Pulmonary artery endothelial cell (primary cell): Measurements from ENCODE around the gene ZSWIM3. TPM values are rescaled to one million over a fixed set of nuclear protein-coding genes. Genes with fewer than 3 reads are reported as not detected.

ENCODE experiments used
- DNase-seq: peaks from one replicate; pipeline ENCODE4 v3.0.0-alpha.2; 2011; ENCODE audit warnings: low read depth, low spot score
- total RNA-seq: library from RNA; depleted of rRNA; stranded (reverse); fragments of >200 nt; gene quantifications from 2 replicates; pipeline ENCODE4 v1.2.3, GENCODE V29; 2014

ZSWIM3 gene
- total RNA-seq, 1 donor from 2014 or later, result 5.4 TPM

DNA sequence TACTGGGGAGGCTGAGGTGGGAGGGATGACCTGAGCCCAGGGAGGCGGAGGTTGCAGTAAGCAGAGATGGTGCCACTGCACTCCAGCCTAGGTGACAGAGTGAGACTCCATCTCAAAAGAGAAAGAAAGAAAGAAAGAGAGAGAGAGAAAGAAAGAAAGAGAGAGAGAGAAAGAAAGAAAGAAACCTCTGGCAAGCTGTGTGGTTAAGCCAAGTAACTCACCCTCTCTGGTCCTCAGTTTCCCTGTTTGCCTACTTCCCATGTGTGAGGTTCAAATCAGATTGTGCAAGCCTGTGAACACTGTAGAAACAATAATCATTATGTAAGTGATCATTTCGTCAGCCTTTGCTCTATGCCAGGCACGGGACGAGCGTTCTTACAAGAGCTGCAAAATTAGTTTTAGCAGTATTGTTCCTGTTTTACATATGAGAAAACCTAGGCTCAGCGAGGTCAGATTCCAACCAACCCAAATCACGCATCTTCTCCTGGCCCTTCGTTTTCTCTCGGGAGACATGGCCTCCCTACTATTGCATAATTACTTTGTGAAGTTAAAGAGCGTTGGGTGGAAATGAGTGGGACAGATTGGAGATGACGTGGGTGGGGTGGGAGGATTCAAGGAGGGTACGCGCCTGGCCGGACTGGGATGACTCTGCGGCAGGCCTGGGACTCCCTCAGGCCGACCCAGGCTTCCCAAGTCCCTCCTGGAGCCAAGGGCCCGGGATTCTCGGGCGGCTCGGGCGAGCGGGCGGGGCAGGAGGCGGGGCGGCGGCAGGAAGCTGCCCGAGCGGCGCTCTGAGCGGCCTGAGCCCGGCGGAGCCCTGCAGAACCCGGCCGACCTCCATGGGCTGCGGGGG, 24.2 kb upstream of the ZSWIM3 start, which contains the start of gene SNX21:
SNX21 (plus strand) TSS at position 770 of the 853 bp plus-strand sequence. CDS start 121 bp downstream, outside the sequence.
- peak; percentile 57 for DNase-seq

DNA sequence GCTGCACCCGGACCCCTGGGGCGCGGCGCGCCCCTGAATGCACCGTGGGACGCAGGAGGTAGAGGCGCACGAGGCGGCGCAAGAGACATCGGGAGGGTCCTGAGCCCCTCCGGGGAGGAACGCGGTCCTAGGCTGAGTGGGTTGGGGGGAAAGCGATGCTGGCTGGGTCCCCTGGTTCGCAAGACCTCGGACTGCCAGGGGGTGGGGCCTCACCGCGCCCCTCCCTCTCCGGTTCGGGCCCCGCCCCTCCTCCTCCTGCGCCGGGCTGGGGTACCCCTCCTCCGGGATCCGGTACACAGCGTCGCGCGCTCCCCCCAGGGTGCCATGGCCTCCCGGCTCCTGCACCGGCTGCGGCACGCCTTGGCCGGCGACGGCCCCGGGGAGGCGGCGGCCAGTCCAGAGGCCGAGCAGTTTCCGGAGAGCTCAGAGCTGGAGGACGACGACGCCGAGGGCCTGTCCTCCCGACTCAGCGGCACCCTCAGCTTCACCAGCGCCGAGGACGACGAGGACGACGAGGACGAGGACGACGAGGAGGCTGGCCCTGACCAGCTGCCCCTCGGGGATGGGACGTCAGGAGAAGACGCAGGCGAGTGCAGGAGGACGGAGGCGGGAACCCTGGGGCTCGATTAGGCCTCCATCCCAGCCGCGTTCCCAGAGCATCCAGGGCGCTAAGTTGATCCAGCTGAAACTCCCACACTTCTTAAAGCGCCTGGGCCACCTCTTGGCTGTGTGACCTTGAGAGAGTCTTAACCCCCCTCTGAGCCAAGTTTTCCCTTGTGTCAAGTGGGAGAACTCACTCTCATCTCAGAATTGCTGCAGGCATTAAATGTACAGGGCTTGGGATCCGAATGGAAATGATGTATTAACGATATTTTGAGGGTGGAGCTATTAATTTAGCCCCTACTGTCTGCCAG, 23.3 kb upstream of the ZSWIM3 start:
- DNase-seq, result no peak

DNA sequence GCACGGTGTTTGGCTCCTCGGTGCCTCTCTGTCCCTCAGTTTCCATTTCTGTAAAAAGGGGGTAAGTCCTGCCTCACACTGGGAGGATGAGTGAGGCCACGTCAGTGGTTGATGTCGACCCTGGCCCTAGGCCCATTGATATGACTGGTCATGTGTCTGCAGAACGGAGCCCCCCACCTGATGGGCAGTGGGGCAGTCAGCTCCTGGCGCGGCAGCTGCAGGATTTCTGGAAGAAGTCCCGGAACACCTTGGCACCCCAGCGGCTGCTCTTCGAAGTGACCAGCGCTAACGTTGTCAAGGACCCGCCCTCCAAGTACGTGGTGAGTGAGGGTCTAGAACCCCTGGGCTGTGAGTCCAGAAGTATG, 22.6 kb upstream of the ZSWIM3 start:
- no peak for DNase-seq

DNA sequence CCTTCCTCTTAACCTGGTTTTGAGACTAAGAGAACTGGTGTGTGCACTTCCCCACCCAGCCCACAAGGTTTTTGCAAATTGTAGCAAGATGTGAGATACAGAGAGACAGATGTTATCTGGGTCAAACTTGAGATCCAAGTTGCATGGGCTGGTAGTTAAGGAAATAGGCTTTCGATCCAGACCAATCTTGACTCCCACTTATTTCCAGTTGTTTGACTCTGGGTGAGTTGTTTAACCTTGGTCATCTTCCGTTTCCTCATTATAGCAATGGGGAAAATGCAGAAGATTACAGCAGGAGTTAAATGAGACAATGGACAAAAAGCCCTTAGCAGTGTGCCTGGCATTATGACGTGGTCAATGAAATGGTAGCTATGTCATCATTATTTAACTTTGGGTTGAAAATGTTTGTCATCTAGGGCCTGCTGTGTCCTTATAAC, 22.1 kb upstream of the ZSWIM3 start:
- no peak for DNase-seq

DNA sequence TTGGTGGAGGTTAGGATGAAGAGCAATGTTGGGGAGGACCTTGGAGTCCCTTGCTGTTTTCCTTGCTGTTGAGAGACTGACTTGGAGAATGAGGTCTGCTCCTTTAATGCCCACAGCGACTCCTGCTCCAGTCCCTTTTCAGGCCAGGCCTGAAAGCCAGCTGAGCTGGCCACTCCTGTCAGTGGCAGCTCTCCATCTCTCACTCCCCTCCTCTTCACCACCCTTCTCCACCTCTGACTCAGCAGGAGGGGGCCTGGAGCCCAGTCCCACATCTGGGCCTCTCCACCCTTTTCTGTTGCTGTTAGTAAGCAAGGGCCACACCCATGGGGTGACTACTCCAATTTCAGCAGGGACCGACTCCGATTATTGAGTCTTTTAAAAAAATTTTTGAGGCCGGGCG, 21.6 kb upstream of the ZSWIM3 start:
- DNase-seq, result no peak

DNA sequence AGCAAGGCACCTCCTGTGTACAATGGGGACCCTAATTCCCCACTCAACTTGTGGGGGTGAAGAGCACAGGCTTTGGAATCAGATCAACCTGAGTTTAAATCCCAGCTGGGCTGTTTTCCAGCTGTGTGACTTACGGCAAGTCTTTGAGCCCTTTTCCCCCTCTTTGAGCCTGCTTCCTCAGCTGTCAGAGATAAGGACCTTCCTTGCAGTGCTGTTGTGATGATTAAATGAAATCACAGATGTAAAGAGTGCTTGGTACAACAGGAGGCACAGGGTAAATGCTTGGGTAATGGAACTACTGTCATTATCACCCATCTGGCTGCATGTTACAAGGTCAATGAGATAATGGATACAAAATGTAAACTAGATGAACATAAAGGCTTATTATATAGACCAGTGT, 20.6 kb upstream of the ZSWIM3 start:
- DNase-seq, result peak; percentile 40

DNA sequence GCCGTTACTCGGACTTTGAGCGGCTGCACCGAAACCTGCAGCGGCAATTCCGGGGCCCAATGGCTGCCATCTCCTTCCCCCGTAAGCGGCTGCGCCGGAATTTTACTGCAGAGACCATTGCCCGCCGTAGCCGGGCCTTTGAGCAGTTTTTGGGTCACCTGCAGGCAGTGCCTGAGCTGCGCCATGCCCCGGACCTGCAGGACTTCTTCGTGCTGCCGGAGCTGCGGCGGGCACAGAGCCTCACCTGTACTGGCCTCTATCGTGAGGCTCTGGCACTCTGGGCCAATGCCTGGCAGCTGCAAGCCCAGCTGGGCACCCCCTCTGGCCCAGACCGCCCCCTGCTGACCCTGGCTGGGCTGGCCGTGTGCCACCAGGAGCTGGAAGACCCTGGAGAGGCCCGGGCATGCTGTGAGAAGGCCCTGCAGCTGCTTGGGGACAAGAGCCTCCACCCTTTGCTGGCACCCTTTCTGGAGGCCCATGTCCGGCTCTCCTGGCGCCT, 16.7 kb upstream of the ZSWIM3 start:
- no peak for DNase-seq

DNA sequence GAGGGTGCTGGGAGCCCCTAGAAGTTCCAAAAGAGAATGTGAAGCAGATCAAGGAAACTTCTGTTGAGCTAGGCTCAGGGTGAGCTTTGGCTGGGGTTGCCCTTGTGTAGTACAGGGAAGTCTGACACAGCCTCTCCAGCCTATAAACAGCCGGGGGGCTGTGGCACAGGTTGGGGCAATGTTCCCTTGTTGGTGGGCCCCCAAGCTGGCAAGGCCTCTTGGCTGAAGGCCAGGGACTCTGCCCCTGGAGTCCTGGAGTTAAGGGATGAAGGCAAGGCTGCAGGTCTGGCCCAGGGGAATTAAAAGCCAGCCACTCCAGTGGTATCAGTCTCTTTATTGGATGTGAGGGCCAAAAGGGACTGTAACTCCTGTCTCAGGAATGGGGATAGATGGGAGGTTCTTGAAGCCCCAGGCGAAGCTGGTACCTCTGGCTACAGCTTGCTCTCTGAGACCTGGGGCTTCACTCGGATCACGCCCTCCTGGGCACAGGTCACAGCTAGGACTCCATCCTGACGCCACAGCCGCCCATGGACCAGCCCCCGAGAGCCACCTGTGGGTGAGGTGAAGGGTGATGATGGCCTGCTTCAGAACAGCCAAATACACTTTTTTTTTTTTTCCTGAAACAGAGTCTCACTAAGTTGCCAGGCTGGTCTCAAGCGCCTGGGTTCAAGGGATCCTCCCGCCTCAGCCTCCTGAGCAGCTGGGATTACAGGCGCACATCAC, 15.8 kb upstream of the ZSWIM3 start:
- no peak for DNase-seq

DNA sequence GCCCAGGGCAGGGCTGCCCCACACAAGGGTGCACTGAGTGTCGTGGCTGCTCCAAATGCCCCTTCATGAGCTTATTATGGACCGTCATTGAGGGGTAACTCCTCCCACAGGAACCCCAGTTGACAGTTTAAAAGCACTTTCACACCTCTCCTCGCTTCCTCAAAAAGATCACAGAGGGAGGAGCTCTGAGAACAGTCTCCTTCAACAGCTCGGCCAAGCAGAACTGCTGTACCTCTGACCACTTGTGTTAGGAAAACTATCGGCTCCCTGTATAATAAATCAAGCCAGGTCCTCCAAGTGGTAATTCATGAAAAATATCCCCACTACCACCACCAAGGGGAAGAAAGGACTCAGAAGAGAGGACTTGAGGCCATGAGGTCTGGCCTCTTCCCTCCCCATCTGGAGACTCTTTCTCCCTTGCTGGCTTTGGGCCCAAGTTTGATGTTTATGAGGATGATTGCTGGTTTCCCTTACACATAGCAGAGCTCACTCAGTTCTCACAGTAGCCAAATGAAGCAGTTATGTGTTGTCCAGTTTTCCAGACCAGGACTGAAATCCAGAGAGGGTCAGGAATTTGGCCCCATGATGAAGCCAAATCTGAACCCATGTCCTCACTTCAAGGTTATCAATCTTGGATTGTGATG, 15.1 kb upstream of the ZSWIM3 start:
- no peak for DNase-seq

DNA sequence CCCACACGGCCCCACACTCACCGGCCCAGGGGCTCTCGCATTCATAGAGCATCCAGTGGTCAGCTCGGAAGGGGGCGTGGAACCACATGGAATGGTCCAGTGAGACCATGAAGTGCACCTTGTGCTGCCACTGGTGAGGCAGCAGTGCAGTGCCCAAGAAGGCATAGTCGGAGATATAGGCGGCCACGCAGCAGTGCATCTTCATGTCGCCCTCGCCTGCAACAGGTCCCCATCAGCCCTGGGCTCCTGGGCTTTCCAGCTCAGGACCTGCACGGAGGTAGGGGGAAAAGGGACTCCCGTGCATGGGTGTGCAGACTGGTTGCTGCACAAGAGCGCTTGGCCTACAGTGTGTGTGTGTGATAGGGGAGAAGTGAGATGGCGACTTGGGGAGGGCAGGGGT, 13.9 kb upstream of the ZSWIM3 start:
- no peak for DNase-seq

DNA sequence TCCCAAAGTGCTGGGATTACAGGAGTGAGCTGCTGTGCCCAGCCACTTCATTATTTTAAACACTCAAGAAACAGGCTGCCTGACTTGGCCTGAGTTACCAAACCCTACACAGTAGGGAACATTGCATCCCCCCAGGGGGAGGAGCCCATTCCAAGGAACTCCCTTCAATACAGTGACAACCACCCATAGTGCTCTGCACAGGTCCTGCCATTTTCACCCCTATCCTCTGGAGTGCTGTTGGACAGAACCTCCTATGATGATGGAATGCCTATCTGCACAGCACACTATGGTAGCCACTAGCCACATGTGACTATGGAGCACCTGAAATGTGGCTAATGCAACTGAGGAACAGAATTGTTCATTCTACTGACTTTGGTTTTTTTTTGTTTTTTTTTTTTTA, 12.0 kb upstream of the ZSWIM3 start:
- no peak for DNase-seq

DNA sequence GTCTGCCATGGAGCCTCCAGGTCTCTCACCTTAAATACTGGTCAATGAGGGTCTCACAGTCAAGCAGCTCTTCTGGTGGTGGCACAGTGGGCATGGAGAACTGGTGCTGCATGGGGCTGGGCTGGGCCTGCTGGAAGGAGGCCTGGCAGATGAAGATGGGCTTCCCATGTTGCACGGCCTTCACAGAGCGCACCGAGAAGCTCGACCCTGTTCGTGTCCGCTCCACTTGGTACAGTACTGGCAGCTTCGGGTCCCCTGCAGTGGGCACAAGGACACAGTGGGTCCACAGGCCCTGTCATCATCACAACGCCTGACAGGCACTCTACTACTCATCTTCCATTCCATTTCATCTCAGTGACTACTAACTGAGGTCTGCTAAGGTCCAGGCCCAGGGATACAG, 9.0 kb upstream of the ZSWIM3 start:
- no peak for DNase-seq

DNA sequence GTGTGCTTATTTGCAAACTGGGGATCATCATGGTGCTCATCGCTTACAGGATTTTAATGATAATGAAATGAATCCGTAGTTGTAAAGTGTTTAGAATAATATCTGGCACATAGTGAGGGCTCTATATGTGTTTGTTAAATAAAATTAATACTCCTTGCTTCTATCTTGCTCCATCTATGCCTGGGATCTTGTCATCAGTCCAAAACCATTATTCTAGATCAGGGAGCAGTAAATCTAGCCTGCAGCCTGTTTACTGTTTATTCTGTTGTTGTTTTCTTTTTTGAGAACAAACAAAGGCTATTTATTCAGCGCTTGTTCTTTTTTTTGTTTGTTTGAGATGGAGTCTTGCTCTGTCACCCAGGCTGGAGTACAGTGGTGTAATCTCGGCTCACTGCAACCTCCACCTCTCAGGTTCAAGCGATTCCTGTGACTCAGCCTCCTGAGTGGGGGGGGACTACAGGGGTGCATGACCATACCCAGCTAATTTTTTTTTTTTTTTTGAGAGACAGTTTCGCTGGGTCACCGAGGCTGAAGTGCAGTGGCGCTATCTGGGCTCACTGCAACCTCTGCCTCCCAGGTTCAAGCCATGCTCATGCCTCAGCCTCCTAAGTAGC, 8.3 kb upstream of the ZSWIM3 start:
- no peak for DNase-seq

DNA sequence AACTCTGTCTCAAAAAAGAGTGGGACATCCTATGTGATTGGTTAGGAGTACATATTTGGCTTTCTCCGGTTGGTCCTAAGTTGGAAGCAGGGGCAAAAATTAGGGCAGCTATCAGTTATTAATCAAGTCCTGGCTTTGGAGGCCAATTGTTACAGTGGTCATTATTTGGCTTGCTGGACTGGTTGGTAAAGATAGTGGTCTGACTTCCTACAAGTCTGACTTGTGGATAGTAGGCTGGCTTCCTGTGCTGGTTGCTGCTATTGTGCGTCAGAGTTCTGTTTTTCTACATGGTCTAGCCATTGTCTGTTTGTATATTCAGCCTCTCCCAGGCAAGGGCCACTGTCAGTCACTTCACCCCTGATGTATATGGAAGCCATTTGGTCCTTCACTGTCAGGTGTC, 7.2 kb upstream of the ZSWIM3 start:
- no peak for DNase-seq

DNA sequence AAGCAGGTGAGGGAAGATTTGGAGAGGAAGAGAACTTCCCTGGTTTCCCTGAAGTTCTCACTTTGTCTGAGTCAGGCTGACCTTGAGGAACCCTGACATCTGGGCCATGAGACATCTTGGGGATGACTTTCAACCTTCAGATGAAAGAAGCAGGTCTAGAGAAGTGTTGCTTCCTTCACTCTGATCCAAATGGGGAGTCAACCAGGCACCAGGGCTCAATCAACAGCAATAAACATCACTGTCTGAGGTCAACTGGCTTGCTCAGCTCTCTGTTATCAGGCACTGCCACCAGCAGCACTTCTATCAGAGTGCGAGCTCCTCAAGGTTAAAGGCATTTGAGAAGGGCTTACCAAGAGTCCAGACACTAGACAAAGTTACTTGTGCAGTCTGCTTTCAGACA, 6.5 kb upstream of the ZSWIM3 start:
- DNase-seq, result no peak

DNA sequence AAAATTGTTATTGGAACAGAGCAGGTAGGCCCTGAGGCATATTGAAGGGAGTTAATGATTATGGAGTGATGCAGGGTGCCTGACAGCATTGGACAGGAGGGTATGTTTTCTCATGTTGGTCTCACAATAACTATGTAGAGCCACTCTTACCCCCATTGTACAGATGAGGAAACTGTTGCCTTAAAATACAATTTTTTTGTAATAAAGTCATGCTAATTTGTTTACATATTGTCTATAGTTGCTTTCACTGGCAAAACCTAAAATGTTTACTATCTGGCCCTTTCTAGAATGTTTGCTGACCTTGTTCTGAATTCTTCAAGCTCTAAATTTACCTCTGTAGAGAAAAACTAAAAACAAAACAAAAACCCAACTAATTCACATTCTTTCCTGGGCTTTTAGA, 5.9 kb upstream of the ZSWIM3 start:
- DNase-seq, result no peak

DNA sequence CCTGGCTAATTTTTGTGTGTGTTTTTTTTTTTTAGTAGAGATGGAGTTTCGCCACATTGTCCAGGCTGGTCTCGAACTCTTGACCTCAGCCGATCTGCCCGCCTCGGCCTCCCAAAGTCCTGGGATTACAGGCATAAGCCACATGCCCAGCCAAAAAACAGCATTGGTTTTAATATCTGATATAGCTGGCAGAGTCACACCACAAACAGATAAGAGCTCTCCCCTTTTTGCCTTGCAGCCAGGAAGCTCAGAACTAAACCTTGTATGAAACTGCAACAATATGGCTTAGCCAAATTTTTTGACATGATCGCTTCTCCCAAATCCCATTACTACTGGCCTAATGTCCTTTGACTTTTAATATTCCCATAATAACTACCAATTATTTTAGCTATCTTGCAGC, 5.1 kb upstream of the ZSWIM3 start:
- no peak for DNase-seq

DNA sequence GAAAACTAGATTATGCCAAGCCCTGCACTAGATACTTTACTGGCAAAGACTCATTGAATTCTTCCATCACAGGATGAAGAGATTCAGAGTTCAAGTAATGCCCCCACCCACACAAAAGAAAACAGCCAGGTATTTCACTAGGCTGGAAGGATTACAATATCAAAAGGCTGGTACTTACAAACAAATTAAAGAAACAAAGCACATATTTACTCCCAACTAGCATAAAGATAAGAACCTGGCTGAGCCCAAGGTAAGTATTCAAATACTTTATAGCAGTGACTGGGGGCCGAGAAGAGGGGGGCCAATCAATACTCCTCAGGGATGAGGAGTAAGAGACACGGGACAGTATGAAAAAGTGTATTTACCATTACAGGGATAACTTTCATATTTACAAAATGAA, 3.9 kb upstream of the ZSWIM3 start:
- DNase-seq, result no peak

DNA sequence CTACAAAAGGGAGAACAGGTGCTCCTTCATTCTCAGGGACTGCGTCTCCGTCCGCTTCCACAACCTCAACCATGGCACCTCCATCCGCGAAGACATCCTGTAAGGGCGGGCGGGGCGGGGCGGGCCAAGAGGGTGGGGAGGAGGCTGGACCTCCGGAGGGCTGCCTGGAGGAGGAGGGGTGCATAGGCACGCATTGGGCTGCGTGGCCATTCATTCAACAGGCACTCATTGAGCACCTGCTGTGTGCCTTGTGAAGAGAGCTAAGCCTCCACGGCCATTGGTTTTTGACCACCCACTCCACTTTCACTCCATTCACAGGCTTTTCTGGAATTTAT, 435 bp downstream of the ZSWIM3 start:
- DNase-seq, result no peak

DNA sequence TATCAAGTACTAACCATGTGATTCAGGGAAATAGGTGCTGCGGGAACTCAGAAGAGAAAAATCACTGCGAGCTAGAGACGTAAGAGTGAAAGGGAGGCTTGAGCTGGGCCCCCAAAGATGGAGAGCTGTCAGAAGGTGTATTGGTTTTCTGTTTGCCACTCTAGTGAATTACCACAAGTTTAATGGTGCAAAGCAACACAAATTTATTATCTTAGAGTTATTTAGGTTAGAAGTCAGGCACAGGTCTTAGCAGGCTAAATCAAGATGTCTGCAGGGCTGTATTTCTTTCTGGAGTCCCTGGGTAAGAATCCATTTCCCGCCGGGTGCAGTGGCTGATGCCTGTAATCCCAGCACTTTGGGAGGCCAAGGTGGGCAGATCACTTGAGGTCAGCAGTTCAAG, 2.5 kb downstream of the ZSWIM3 start:
- no peak for DNase-seq
